ENCODE data around the gene CLIP2.
A peak's percentile ranks its signal among the peaks of the same experiment; 100 is the strongest.

The CLIP2 gene

DNA sequence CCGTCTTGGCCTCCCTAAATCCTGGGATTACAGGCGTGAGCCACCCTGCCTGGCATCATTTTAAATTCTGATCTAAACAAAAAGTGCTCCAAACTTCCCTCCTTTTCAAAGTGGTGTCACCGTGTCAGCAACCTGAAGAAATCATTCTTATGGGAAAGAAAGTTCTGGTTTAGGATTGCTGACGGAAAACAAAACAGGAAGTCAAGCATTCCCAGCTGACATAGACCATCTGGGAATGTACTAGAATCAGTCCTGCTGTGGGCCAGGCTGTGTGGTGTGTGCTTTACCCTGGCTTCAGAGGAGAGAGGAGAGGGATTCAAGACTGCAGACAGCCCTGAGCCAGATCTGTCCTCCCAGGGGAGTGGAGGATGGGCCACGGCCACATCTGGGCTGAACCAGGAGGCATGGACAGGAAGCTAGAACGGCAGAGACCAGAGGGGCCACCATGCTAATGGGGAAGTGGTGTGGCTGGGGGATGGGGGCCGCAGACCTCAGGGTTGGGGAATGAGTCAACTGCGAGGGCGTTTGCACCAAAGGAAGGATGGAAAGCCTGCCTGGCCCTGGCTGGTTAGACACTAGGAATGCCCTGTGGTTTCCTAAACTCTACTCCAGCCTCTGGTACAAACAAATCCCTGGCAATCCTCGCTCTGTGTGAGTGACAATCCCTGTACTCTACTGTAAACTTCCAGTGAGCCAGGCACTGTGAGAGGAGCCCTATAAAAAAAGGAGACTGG, 16.7 kb upstream of the CLIP2 start:
- WGBS: 47% methylated on average over 10 of the region's 10 CpGs
- Histone ChIP-seq H3K9me3 (ENCODE audit: insufficient read depth, low read depth, low read length) (no peaks in the 10 kb centered on the region), H3K4me1 (ENCODE audit: insufficient read depth, low read length) (peaks cover 7% of the 10 kb centered on the region), H3K27me3 (ENCODE audit: insufficient read depth, low read length) (no peaks in the 10 kb centered on the region), H3K4me3 (ENCODE audit: low read length) (no peak overlapping the region), H3K9ac (ENCODE audit: low read depth, low read length) (peak overlapping the region; percentile 36), H3K36me3 (ENCODE audit: insufficient read depth, low read length) (no peaks in the 10 kb centered on the region), H3K27ac (ENCODE audit: low read depth, low read length) (peak overlapping the region; percentile 78)

DNA sequence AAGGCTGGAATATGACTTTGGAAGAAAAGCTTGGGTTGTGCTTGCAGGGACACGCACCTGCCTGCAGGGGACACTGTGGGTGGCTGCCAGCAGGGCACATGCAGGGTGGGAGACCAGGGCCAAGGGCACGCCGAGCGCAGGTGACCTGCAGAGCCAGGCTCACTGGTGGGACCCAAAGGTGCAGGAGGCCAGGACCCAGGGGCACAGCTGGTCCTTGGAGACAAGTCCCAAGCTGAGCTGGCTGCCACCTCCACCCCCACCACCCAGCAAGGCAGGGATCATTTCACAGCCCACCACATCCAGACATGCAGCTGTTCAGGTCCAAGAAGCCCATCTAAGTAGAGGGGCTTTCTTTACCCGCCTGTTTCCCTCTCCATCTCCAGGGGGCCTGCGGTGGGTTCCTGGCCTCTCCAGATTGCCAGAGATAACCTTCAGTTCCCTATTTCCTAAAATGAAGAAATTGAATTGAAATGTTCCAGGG, 13.8 kb upstream of the CLIP2 start:
- peaks cover 18% of the 10 kb centered on the region for H3K4me1 ChIP-seq (ENCODE audit: insufficient read depth, low read length)

DNA sequence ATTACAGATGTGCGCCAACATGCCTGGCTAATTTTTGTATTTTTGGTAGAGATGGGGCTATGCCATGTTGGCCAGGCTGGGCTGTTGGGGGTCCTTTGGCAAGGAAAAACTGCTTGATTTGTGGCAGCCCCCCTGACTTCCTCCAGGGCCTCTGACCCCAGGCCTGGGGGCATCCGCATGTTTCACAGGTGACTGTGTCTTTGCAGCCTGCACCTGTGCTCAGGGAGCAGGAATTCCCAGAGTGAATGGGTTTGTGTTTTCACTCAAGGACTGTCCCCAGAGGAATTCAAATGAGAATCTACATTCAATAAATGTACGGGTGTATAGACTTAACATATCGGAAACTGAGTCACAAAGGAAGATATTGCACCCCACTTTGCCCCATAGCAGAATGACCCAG, 11.6 kb upstream of the CLIP2 start:
- no peaks in the 10 kb centered on the region for H3K27me3 ChIP-seq (ENCODE audit: insufficient read depth, low read length)
- H3K4me3 ChIP-seq (ENCODE audit: low read length): no peak overlapping the region
- 94% methylated on average over 4 of the region's 4 CpGs for WGBS
- no peak overlapping the region for H3K27ac ChIP-seq (ENCODE audit: low read depth, low read length)
- H3K4me1 ChIP-seq (ENCODE audit: insufficient read depth, low read length): peaks cover 14% of the 10 kb centered on the region
- no peaks in the 10 kb centered on the region for H3K9me3 ChIP-seq (ENCODE audit: insufficient read depth, low read depth, low read length)
- no peaks in the 10 kb centered on the region for H3K36me3 ChIP-seq (ENCODE audit: insufficient read depth, low read length)
- no peak overlapping the region for H3K9ac ChIP-seq (ENCODE audit: low read depth, low read length)

More for the DNA sequence above, 13.8 kb upstream of the CLIP2 start:
- H3K27ac ChIP-seq (ENCODE audit: low read depth, low read length): no peak overlapping the region
- no peaks in the 10 kb centered on the region for H3K27me3 ChIP-seq (ENCODE audit: insufficient read depth, low read length)
- no peak overlapping the region for H3K9ac ChIP-seq (ENCODE audit: low read depth, low read length)
- H3K36me3 ChIP-seq (ENCODE audit: insufficient read depth, low read length): no peaks in the 10 kb centered on the region
- H3K9me3 ChIP-seq (ENCODE audit: insufficient read depth, low read depth, low read length): no peaks in the 10 kb centered on the region
- H3K4me3 ChIP-seq (ENCODE audit: low read length): no peak overlapping the region
- 56% methylated on average over 6 of the region's 6 CpGs for WGBS

DNA sequence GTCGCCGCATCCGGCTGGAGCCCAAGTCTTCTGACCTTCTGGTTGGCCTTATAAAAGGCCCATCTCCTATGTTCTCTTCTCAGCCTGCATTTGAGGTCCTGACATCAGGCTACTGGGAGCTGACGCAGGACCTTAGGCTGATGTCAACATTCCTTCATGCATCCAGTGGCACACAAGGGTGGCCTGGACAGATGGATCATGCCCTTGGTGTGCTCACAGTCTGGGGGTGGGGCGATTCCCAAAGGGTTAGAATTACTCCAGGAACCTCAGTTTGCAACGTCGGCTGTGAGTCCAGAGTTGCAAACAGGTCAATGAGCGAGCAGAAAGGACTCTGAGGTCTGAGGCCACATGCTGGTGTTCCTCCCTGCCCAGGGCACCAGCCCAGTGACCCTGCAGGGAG, 8.2 kb upstream of the CLIP2 start:
- Histone ChIP-seq H3K27ac (ENCODE audit: low read depth, low read length) (peak overlapping the region; percentile 33; the same call in 1 of the 2 replicates), H3K27me3 (ENCODE audit: insufficient read depth, low read length) (no peaks in the 10 kb centered on the region), H3K9me3 (ENCODE audit: insufficient read depth, low read depth, low read length) (no peaks in the 10 kb centered on the region), H3K9ac (ENCODE audit: low read depth, low read length) (no peak overlapping the region), H3K4me3 (ENCODE audit: low read length) (no peak overlapping the region), H3K36me3 (ENCODE audit: insufficient read depth, low read length) (no peaks in the 10 kb centered on the region), H3K4me1 (ENCODE audit: insufficient read depth, low read length) (peaks cover 20% of the 10 kb centered on the region)
- 90% methylated on average over 8 of the region's 8 CpGs for WGBS

DNA sequence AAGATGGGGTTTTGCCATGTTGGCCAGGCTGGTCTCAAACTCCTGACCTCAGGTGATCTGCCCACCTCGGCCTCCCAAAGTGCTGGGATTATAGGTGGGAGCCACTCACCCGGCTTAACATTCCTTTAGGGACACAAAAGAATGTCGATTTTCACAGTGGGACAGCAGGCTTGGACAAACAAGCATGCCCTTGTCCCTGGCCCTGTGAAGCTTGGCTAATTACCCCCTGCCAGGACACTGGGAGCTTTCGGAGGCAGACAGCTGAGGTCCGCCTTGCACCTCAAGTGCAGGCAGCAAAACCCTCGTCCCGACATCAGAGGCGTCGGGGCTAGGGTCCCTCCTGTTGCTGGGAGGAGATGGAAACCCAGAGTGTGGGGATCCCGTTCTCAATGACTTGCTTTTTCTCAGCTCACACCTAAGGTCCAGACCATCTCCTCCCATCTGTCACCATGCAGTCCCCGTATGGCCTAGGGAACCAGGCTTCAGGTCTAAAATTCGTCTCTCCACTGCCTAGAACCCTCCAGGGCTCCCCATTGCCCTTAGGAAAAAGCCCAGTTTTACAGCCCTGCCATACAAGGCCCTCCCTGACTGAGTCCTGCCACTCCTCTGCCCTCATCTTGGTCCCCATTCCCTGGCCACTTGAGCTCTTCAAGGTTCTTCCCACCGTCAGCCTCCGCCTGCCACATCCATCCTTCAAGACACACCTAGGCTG, 6.3 kb upstream of the CLIP2 start:
- no peaks in the 10 kb centered on the region for H3K36me3 ChIP-seq (ENCODE audit: insufficient read depth, low read length)
- no peaks in the 10 kb centered on the region for H3K9me3 ChIP-seq (ENCODE audit: insufficient read depth, low read depth, low read length)
- no peak overlapping the region for H3K4me3 ChIP-seq (ENCODE audit: low read length)
- WGBS: 51% methylated on average over 14 of the region's 14 CpGs
- H3K27me3 ChIP-seq (ENCODE audit: insufficient read depth, low read length): peaks cover under 1% of the 10 kb centered on the region; the same call in 1 of the 2 replicates
- H3K9ac ChIP-seq (ENCODE audit: low read depth, low read length): no peak overlapping the region
- H3K27ac ChIP-seq (ENCODE audit: low read depth, low read length): peak overlapping the region; percentile 4; the same call in 1 of the 2 replicates
- peaks cover 20% of the 10 kb centered on the region for H3K4me1 ChIP-seq (ENCODE audit: insufficient read depth, low read length)

DNA sequence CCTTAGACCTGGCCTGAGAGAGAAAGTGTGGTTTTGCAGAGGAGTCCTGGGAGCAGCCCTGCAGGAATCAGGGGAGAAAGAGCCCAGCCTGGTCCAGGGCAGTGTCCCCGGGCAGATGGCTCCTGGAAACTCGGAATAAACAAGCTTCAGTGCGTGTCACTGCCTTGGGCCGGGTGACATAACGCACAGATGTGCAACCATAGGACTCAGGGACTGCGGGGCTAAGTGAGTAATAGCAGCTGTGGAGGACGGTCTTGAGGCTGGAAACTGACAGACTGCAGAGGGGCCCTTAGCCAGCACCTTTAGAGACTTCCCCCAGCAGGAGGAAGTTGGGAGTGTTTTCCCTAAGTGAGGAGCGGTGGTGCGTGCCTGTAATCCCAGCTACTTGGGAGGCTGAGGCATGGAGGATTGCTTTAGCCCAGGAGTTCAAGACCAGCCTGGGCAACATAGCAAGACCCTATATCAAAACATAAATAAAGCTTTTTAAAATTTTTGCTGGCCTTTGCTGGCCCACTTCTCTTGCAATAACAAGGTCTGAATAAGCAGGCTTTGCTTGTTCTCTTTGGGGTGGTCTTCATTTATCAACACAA, 5.3 kb upstream of the CLIP2 start:
- H3K4me1 ChIP-seq (ENCODE audit: insufficient read depth, low read length): peaks cover 24% of the 10 kb centered on the region
- no peak overlapping the region for H3K9ac ChIP-seq (ENCODE audit: low read depth, low read length)
- H3K9me3 ChIP-seq (ENCODE audit: insufficient read depth, low read depth, low read length): no peaks in the 10 kb centered on the region
- WGBS: 92% methylated on average over 9 of the region's 9 CpGs
- H3K36me3 ChIP-seq (ENCODE audit: insufficient read depth, low read length): no peaks in the 10 kb centered on the region
- H3K27me3 ChIP-seq (ENCODE audit: insufficient read depth, low read length): peaks cover 11% of the 10 kb centered on the region; the same call in 1 of the 2 replicates
- H3K4me3 ChIP-seq (ENCODE audit: low read length): no peak overlapping the region
- no peak overlapping the region for H3K27ac ChIP-seq (ENCODE audit: low read depth, low read length)

DNA sequence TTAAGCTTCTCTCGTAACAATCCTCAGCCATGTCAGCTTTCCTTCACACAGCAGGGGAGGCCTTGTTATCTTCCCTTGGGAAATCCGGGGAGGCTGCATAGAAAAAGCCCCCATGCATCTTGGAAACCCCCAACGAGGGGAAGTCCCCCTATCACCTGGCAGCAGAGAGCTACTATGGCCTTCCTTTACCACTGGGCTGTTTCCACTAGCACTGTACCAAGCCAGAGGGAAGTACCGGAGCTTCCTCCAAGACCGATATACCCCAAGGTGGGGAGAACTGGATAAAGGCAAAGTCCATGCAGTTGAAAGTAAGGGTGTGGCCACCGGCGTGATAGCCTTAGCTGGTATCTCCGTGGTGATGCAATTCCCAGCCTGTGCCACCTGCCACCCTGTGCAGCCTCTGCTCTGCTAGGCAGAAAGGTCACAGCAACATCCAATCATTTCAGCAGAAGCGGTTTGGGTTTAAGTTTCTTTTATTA, 4.4 kb upstream of the CLIP2 start:
- no peaks in the 10 kb centered on the region for H3K9me3 ChIP-seq (ENCODE audit: insufficient read depth, low read depth, low read length)
- H3K27me3 ChIP-seq (ENCODE audit: insufficient read depth, low read length): peaks cover 12% of the 10 kb centered on the region; the same call in 1 of the 2 replicates
- H3K4me1 ChIP-seq (ENCODE audit: insufficient read depth, low read length): peaks cover 19% of the 10 kb centered on the region
- H3K4me3 ChIP-seq (ENCODE audit: low read length): no peak overlapping the region
- peak overlapping the region; percentile 45; the same call in 1 of the 2 replicates for H3K27ac ChIP-seq (ENCODE audit: low read depth, low read length)
- H3K36me3 ChIP-seq (ENCODE audit: insufficient read depth, low read length): no peaks in the 10 kb centered on the region
- no peak overlapping the region for H3K9ac ChIP-seq (ENCODE audit: low read depth, low read length)
- WGBS: 38% methylated on average over 9 of the region's 9 CpGs

DNA sequence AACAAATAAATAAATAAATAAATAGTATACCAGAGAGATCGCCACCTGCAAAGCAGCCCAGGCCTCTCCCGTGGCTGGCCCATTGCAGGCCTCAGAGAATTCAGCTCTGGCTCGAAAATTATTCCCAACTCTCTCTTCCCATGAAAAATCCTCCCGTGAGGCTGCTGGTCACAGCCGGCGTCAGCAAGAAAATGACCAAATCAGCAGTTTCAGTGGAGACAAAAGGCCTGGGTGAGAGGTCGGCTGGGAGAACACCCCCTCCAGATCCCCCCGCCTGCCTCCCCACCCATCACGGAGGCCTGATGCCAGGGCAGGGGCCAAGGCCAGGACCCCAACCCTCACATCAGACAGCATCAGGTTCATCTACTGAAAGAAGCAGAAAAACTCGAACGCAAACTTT, 3.1 kb upstream of the CLIP2 start:
- no peak overlapping the region for H3K9ac ChIP-seq (ENCODE audit: low read depth, low read length)
- H3K36me3 ChIP-seq (ENCODE audit: insufficient read depth, low read length): no peaks in the 10 kb centered on the region
- peaks cover 23% of the 10 kb centered on the region for H3K27me3 ChIP-seq (ENCODE audit: insufficient read depth, low read length)
- no peaks in the 10 kb centered on the region for H3K9me3 ChIP-seq (ENCODE audit: insufficient read depth, low read depth, low read length)
- 82% methylated on average over 11 of the region's 11 CpGs for WGBS
- H3K4me3 ChIP-seq (ENCODE audit: low read length): no peak overlapping the region
- H3K27ac ChIP-seq (ENCODE audit: low read depth, low read length): no peak overlapping the region
- peaks cover 18% of the 10 kb centered on the region for H3K4me1 ChIP-seq (ENCODE audit: insufficient read depth, low read length)

DNA sequence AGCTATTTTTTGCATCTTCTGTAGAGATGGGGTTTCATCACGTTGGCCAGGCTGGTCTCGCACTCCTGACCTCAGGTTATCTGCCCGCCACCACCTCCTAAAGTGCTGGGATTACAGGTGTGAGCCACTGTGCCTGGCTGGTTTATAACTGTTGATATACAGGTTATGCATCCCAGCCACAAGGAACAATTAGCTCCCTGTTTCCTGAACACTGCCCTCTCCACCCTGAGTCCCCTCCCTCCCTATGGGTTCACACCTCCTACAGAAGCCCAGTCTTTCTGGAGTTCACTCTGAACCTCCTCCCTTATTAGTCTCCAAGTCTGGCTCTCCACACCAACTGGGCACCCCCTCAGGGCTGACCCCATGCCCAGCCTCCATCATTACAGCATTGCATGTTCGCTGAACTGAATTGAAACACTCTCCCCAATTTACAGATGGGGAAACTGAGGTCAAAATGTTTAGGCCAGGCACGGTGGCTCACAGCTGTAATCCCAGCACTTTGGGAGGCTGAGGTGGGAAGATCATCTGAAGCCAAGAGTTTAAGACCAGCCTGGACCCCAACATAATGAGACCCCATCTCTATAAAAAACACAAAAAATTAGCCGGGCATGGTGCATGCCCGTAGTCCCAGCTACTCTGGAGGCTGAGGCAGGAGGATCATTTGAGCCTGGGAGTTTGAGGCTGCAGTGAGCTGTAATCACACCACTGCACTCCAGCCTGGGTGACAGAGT, 1.7 kb upstream of the CLIP2 start:
- no peaks in the 10 kb centered on the region for H3K9me3 ChIP-seq (ENCODE audit: insufficient read depth, low read depth, low read length)
- peaks cover 23% of the 10 kb centered on the region for H3K27me3 ChIP-seq (ENCODE audit: insufficient read depth, low read length)
- no peaks in the 10 kb centered on the region for H3K36me3 ChIP-seq (ENCODE audit: insufficient read depth, low read length)
- no peak overlapping the region for H3K9ac ChIP-seq (ENCODE audit: low read depth, low read length)
- no peak overlapping the region for H3K4me3 ChIP-seq (ENCODE audit: low read length)
- no peak overlapping the region for H3K27ac ChIP-seq (ENCODE audit: low read depth, low read length)
- WGBS: 83% methylated on average over 7 of the region's 7 CpGs
- peaks cover 18% of the 10 kb centered on the region for H3K4me1 ChIP-seq (ENCODE audit: insufficient read depth, low read length)

DNA sequence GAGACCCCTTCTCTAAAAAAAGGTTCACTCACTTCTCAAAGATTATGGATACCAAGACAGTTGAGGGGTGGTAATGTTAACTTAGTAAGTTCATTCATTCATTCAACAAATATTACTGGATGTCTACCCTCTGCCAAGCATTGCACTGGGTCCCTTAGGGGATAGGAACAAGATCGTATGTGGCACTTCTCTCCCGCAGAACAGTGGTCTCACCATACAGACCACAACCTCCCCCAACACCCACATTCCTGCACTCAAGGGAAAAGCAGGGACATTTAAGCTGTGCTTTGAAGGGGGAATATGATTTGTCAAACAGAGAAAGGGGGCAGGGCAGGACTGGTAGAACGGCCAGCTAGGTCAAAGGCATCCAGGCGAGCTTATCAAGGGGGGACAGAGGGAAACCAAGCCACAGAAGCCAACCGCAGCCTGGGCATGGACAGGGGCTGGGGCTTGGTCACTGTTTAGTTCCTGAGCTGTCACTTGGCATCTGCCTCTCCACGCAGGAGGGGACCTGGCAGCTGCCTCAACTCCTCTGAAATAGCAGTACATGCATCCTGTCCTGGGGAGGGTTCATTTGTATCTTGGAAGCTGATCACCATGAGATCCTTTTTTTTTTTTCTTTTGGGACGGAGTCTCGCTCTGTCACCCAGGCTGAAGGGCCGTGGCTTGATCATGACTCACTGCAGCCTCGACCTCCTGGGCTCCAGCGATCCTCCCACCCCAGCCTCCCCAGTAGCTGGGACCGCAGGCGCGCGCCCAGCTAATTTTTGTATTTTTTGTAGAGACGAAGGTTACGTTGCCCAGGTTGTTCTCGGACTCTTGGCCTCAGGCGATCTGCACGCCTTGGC, 949 bp upstream of the CLIP2 start:
- Histone ChIP-seq H3K27ac (ENCODE audit: low read depth, low read length) (no peak overlapping the region), H3K4me3 (ENCODE audit: low read length) (peak overlapping the region; percentile 58)

More for the DNA sequence above, 949 bp upstream of the CLIP2 start:
- Histone ChIP-seq H3K4me1 (ENCODE audit: insufficient read depth, low read length) (peaks cover 16% of the 10 kb centered on the region), H3K9ac (ENCODE audit: low read depth, low read length) (0 out of 2 replicates have a peak overlapping the region, but pooled peaks have one; percentile 44), H3K27me3 (ENCODE audit: insufficient read depth, low read length) (peaks cover 23% of the 10 kb centered on the region), H3K36me3 (ENCODE audit: insufficient read depth, low read length) (no peaks in the 10 kb centered on the region), H3K9me3 (ENCODE audit: insufficient read depth, low read depth, low read length) (no peaks in the 10 kb centered on the region)
- 52% methylated on average over 20 of the region's 20 CpGs for WGBS

Measured in HUES64 (cell line).